NCI-H345 treated with DMSO at 0.1 percent for 48 hours (cell line): Measurements from ENCODE around the gene TNFRSF1A.
"Not testable (repeated sequence)": the region's sequence is repeated elsewhere in the genome, so short reads cannot be mapped to it uniquely, and the experiment has no call there.

Experiments used
- DNase-seq: peaks from one replicate; lab custom pipeline; 2025; ENCODE audit not compliant: unreplicated experiment; lab: John Stamatoyannopoulos, UW

Gene TNFRSF1A

DNA sequence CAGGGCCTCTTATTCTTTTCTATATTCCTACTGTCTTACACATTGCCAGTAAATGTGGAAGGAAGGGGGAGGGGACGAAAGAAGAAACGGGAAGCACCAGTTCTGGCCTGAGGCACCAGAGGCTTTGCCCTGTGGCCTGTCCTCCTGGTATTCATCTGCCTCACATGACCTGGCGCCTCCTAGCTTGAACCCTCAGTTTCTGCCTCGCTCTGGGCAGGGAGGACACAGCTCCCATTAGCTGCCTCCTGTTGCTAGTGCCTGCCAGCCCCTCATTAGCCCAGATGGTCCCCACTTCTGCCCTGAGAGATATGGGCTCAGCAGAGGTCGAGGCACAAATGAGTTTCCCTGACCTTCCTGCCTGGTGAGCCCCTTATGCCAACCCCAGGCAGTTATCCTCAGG, 34.3 kb downstream of the TNFRSF1A start:
- DNase-seq: no peak

DNA sequence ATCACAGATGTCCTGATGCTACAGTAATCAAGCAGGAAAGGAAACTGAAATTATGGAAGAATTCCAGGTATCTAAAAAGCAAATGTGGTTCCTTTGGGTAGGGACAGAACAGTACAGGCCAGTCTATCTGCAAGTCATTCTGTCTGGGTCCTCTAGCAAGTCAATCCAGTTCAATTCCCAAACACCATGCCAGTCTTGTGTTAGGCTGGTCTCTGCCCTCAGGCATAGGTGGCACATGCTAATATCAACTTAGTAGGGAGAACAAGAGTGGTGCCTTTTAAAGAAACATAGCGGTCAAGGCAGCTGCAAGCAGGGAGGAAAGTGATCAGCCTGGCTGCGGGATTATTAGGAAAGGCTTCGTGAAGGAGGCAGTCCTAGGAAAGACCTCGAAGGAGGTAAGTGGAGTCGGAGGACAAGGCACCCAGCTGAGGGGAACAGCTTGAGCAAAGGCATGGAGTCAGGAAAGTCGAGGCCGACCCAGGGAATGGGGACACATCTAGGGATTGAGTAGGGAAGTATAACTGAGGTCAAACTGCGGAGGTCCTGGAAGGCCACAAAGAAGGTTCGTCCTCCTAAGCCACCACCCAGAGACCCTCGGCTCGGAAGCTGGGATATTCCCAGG, 35.2 kb downstream of the TNFRSF1A start:
- DNase-seq: no peak

DNA sequence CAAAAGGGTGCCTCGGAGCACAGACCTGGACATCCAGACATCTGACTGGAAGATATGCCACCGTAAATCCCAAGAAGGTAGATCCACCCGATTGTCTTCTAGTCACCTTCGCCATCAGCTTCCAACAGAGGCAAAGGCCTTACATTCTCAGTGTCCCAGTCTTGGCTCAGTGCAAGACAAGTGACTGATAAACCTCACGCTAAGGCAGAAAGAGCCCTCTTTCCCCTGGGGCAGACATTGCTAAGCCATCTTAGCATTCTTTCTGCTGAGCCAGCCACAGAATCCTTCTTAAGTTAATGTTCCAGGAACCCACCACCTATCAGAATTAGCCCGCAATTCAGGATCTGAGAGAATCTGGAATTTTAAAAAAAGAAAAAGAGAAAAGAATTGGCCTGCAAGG, 35.7 kb downstream of the TNFRSF1A start:
- no peak for DNase-seq

DNA sequence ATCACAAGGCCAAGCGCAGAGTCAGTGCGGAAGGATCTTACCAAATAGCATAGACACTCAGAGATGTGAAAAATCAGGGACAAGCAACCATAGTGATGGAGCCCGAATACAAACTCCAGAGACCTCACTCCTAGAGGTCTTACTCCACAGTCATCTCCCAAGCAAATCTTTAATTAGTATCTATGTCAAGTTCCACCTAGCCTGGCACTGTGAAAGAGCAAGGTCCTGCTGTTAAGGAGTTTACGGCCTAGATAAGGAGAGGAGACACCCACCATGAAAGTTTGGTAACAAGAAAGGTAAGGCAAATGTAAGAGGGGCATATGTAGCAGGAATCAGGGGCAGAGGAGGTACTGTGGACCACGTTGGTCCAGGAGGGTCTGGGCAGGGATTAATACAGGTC, 38.8 kb downstream of the TNFRSF1A start:
- DNase-seq: no peak

DNA sequence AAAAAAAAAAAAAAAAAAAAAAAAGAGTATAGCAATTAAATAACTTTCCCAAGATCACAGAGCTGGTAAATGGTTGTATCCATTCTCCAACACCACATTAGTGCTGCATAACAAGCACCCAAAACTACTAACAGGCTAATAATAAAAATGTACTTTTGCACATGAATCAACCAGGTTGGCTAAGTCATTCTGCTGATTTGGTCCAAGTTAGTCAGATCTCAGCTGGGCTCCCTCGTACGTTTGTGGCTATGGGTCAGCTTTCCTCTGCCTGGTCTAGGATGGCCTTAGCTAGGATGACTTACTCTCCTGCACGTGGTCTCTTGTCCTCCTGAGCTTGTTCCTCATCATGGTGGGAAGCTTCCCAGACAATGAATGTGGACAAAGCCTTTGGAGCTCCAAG, 39.3 kb downstream of the TNFRSF1A start:
- DNase-seq: no peak

- DNase-seq: no peak
These were observed 40.2 kb downstream of the TNFRSF1A start for GRCh38 chr12:6301721-6302120.

DNA sequence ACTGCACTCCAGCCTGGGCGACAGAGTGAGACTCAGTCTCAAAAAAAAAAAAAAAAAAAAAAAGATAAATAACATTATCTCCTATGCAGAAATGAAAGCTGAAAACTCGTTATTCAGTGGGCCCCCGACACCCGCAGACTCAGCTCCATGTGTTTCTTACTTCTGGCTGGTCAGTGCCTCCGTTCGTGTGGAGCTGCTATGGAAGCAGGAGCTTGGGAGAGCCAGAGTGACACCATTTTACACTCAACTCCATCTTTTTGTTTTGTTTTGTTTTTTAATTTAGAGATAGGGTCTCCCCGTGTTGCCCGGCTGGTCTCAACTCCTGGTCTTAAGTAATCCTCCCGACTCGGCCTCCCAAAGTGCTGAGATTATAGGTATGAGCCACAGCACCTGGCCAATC, 44.7 kb downstream of the TNFRSF1A start:
- no peak for DNase-seq

DNA sequence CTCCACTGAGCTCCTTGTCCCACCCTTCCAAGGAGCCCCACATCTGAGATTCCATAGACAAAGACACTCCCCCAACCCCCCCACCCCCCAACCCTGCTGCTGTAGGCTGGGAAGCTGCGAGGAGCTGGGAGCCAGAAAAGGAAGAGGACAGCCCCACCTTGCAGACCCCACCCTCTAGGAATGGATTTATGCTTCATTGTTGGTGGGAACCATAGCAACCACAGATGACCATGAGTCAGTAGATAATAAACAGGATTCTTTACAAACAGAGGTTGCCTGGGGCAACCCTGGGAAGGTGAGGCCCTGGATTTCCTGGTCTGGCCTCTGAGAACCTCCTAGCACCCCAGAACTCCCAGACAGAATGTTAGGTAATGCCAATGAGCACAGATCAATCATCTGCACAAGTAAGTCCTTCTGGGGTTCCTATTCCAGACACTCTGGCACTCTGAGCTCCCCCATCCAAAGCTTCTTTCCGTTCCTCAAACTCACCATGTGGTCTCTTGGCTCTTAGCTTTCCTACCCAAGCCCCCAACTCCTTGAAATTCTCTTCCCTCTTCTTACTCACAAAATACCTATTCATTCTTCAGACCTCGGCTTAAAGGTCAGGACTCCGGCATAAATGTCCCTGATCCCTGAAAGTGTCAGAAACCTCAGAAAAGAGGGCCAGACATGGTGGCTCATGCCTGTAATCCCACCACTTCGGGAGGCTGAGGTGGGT, 46.6 kb downstream of the TNFRSF1A start:
- DNase-seq: no peak

DNA sequence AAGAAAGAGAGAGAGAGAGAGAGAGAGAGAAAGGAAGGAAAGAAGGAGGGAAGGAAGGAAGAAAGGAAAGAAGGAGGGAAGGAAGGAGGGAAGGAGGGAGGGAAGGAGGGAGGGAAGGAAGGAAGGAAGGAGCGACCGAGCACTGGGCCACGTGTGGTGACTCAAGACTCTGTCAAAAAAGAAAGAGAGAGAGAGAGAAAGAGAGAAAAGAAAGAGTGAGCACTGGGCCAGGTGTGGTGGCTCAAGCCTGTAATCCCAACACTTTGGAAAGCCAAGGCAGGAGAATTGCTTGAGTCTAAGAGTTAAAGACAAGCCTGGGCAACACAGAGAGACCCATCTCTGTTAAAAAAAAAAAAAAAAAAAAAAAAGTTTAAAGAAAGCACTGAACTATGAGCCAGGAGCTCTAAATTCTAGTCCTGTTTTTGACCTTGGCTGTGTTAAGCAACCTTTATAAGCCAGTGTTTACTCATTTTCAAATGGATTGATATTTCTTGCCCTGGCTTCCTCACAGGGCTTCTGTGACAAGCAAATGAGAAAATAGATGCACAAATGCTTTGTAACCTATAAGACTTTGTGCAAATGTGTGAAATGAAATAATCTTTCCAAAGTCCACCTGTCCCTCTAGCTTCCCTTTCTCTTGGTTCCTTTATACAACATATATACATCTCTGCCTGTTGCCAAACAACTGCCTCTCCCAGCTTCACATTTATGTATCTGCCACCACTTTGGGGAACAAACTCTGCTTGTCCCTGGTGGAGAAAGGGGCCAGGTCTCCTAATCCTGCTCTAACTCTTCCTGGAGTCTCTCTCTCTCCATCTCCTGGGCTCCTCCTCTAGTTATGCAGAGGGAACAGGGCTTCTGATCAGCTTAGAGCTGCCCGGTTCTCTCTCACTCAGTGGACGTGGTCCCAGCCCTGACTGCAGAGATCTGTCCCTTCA, 47.5 kb downstream of the TNFRSF1A start:
- no peak for DNase-seq

GRCh38 chr12:6292606-6293005, 49.3 kb downstream of the TNFRSF1A start:
- no peak for DNase-seq

GRCh38 chr12:6289906-6290305, 52.0 kb downstream of the TNFRSF1A start:
- not testable (repeated sequence) for DNase-seq

- DNase-seq: not testable (repeated sequence)
These were observed 52.8 kb downstream of the TNFRSF1A start for GRCh38 chr12:6289081-6289480.

DNA sequence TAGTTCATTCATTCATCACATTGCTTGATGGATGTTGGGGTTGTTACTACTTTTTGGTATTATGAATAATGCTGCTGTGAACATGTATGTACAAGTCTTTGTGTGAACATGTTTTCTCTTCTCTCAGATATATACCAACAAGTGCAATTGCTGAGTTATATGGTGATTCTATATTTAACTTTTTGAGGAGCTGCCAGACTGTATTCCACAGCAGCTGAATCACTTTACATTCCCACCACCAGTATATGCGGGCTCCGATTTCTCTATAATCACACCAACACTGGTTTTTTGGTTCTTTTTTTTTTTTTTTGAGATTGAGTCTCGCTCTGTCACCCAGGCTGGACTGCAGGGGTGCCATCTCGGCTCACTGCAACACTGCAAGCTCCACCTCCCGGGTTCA, 53.6 kb downstream of the TNFRSF1A start:
- no peak for DNase-seq

GRCh38 chr12:6285532-6286306, 56.2 kb downstream of the TNFRSF1A start:
- DNase-seq: no peak

- DNase-seq: peak; percentile 85
These were observed 56.8 kb downstream of the TNFRSF1A start for GRCh38 chr12:6285063-6285477.

GRCh38 chr12:6284273-6284672, 57.6 kb downstream of the TNFRSF1A start:
- no peak for DNase-seq

DNA sequence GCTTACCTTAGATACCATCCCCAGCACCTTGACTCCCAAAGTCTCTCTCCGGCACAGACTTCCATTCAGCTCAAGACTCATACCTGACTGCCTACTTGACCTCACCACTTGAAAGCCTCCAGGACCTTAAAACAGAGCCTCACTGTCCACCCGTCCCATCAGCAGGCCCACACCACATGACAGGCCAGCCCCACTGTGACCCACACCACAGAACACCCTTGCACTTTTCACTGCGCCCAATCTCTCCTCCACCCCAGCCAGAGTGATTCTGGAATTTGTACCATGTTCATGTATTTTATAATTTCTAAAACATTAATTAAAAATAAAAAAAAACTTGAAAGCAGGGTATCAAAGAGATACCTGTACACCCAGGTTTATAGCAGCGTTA, 59.4 kb downstream of the TNFRSF1A start:
- no peak for DNase-seq

- no peak for DNase-seq
These were observed 60.6 kb downstream of the TNFRSF1A start for GRCh38 chr12:6281081-6281809.

DNA sequence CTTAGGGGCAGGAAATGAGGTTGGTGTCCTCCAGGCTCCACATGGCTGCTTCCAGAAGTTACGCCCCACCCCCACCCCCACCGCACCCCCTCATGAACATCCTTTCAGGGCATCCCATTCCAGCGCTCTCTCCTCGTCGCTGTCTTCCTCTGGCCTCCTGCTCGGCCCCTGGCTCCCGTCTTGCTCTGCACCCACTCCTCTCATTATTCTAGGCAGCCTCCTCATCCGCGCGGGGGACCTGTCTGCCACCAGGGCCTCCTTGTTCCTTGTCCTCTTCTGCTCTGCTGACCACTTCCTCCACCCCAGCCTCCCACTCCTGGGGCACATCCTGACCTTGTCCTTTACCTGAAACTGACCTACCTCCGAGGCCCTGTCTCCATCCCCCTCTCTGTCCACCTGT, 61.2 kb downstream of the TNFRSF1A start:
- DNase-seq: no peak

DNA sequence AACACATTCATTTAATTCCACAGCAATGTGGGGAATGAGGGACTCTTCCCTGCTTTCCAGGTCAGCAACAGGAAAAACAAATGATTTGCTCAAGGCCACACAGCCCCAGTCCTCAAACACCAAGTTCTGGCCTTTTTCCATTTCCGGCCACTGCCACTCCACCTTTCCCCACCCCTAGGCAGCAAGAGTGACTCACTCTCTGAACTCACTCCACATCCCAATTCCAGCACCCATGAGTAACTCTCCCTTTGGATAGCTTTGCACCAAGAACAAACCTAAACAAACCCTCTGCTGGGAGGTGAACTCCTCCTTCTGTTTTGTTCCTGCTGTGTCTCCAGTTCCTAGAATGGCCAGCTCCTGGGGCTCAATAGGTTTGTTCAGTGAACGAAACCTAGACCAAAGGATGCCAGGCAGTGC, 61.8 kb downstream of the TNFRSF1A start:
- no peak for DNase-seq
